DOHH2 (cell line): Measurements from ENCODE around the gene PITX3.

Source experiments
- H3F3A ChIP-seq: fragments of 200-600 bp; sonication (generic), shearing (Covaris generic); 2 replicates; pipeline ENCODE4 v1.6.0; 2016; ENCODE audit warnings: antibody characterized with exemption, mild to moderate bottlenecking; ENCODE audit not compliant: control insufficient read depth, insufficient read depth
- H3K27ac ChIP-seq: fragments of 200-600 bp; sonication (generic); 2 replicates; pipeline ENCODE4 v1.5.1; 2014; ENCODE audit warnings: low read depth, mild to moderate bottlenecking, low read length, moderate library complexity
- H3K27me3 ChIP-seq: fragments of 200-600 bp; sonication (generic); 2 replicates; pipeline ENCODE4 v1.6.1; 2014; ENCODE audit warnings: mild to moderate bottlenecking, low read length, mixed read lengths; ENCODE audit not compliant: control insufficient read depth
- H3K36me3 ChIP-seq: fragments of 200-600 bp; sonication (generic); 2 replicates; pipeline ENCODE4 v1.6.1; 2014; ENCODE audit warnings: mild to moderate bottlenecking, low read length, moderate library complexity, mixed read lengths; ENCODE audit not compliant: control insufficient read depth
- H3K4me1 ChIP-seq: fragments of 200-600 bp; sonication (generic); 2 replicates; pipeline ENCODE4 v1.6.1; 2014; ENCODE audit warnings: mild to moderate bottlenecking, low read length, mixed read lengths; ENCODE audit not compliant: control insufficient read depth
- H3K4me2 ChIP-seq: fragments of 200-600 bp; sonication (generic); 2 replicates; pipeline ENCODE4 v1.6.0; 2014; ENCODE audit warnings: mild to moderate bottlenecking, low read length, moderate library complexity
- H3K4me3 ChIP-seq: fragments of 200-600 bp; sonication (generic); 2 replicates; pipeline ENCODE4 v1.5.1; 2014; ENCODE audit warnings: mild to moderate bottlenecking, low read length, mixed read lengths
- H3K79me2 ChIP-seq: fragments of 200-600 bp; sonication (generic); 2 replicates; pipeline ENCODE4 v1.6.1; 2014; ENCODE audit warnings: mild to moderate bottlenecking, low read length, mixed read lengths; ENCODE audit not compliant: control insufficient read depth
- H3K9me2 ChIP-seq: fragments of 200-600 bp; sonication (generic); replicated peaks from 2 replicates; pipeline ENCODE4 v1.6.1; 2014; ENCODE audit warnings: mild to moderate bottlenecking, low read length, mixed read lengths; ENCODE audit not compliant: control insufficient read depth
- H3K9me3 ChIP-seq: fragments of 200-600 bp; sonication (generic); 2 replicates; pipeline ENCODE4 v1.6.1; 2014; ENCODE audit warnings: antibody characterized with exemption, low read length, mixed read lengths; ENCODE audit not compliant: control insufficient read depth, insufficient read depth
- H4K20me1 ChIP-seq: fragments of 200-600 bp; sonication (generic); 2 replicates; pipeline ENCODE4 v1.6.0; 2014; ENCODE audit warnings: low read depth, mild to moderate bottlenecking, antibody characterized with exemption, low read length, moderate library complexity; ENCODE audit not compliant: control insufficient read depth, insufficient read depth
- CTCF ChIP-seq: fragments of 200-600 bp; sonication (generic); IDR thresholded peaks from one replicate; pipeline ENCODE4 v1.5.1; 2014; ENCODE audit warnings: antibody characterized with exemption, mild to moderate bottlenecking, low read depth, low read length; ENCODE audit not compliant: poor library complexity, severe bottlenecking
- EZH2phosphoT487 ChIP-seq: fragments of 200-600 bp; sonication (generic); IDR thresholded peaks from 2 replicates; pipeline ENCODE4 v1.6.1; 2017; ENCODE audit warnings: borderline replicate concordance, mild to moderate bottlenecking, antibody characterized with exemption, low read length, moderate library complexity, mixed read lengths

The PITX3 gene

GRCh38 chr10:102236006-102236405 lies 5.3 kb downstream of the PITX3 start:
- Histone ChIP-seq H3K36me3 (no peaks in the 10 kb centered on the region), H3K4me2 (no peak overlapping the region), H3K4me1 (peaks cover 8% of the 10 kb centered on the region), H3K9me2 (no peaks in the 10 kb centered on the region), H3F3A (0 out of 2 replicates have a peak, but pooled peaks cover 5% of the 10 kb centered on the region), H3K27ac (no peak overlapping the region), H3K79me2 (no peaks in the 10 kb centered on the region), H3K9me3 (no peaks in the 10 kb centered on the region), H4K20me1 (no peaks in the 10 kb centered on the region), H3K27me3 (peaks cover 51% of the 10 kb centered on the region), H3K4me3 (no peak overlapping the region)
- TF ChIP-seq CTCF (no peak), EZH2phosphoT487 (no peak)

- no peaks in the 10 kb centered on the region for H4K20me1 ChIP-seq
- no peak overlapping the region for H3K27ac ChIP-seq
- H3K9me2 ChIP-seq = no peaks in the 10 kb centered on the region
- H3K4me1 ChIP-seq = peaks cover 12% of the 10 kb centered on the region
- H3K4me2 ChIP-seq = no peak overlapping the region
- H3K36me3 ChIP-seq = no peaks in the 10 kb centered on the region
- H3F3A ChIP-seq = 0 out of 2 replicates have a peak, but pooled peaks cover 5% of the 10 kb centered on the region
- H3K79me2 ChIP-seq = no peaks in the 10 kb centered on the region
- no peaks in the 10 kb centered on the region for H3K9me3 ChIP-seq
- H3K4me3 ChIP-seq = no peak overlapping the region
- TF ChIP-seq CTCF = no peak
- no peak for TF ChIP-seq EZH2phosphoT487
- peaks cover 55% of the 10 kb centered on the region for H3K27me3 ChIP-seq
Measured at GRCh38 chr10:102235598-102235920, 5.8 kb downstream of the PITX3 start.

GRCh38 chr10:102234888-102235597 lies 6.3 kb downstream of the PITX3 start:
- Histone ChIP-seq H3K4me2 (no peak overlapping the region), H3K27me3 (peaks cover 60% of the 10 kb centered on the region), H3K4me3 (no peak overlapping the region)

More at GRCh38 chr10:102234888-102235597, 6.3 kb downstream of the PITX3 start:
- H3K9me2 ChIP-seq = no peaks in the 10 kb centered on the region
- H3K36me3 ChIP-seq = no peaks in the 10 kb centered on the region
- H4K20me1 ChIP-seq = no peaks in the 10 kb centered on the region
- TF ChIP-seq CTCF (no peak), EZH2phosphoT487 (no peak)
- no peak overlapping the region for H3K27ac ChIP-seq
- H3K79me2 ChIP-seq = no peaks in the 10 kb centered on the region
- H3F3A ChIP-seq = 0 out of 2 replicates have a peak, but pooled peaks cover 5% of the 10 kb centered on the region
- H3K4me1 ChIP-seq = peaks cover 17% of the 10 kb centered on the region
- no peaks in the 10 kb centered on the region for H3K9me3 ChIP-seq
